ENCODE measurements around the gene UBQLN4. TPM values are rescaled to one million over a fixed set of nuclear protein-coding genes. Genes with fewer than 3 reads are reported as not detected.

Gene UBQLN4
- 18.8 and 26.5 TPM in 2 replicates for total RNA-seq (2014; rRNA removed; shearing (Covaris generic))

GRCh38 chr1:156053768-156054499, at the start of gene UBQLN4:
Gene UBQLN4, minus strand, starts transcription at chr1:156053798. Its CDS starts 97 bp downstream, at chr1:156053701.
- DNase-seq (ENCODE audit: low read depth), result peak; percentile 75

- DNase-seq (ENCODE audit: low read depth), result peak; percentile 51
Measured at GRCh38 chr1:156102633-156103511, 49.3 kb upstream of the UBQLN4 start.

- no peak for DNase-seq (ENCODE audit: low read depth)
Measured at GRCh38 chr1:156101880-156102279, 48.3 kb upstream of the UBQLN4 start.

GRCh38 chr1:156100205-156100995, 46.8 kb upstream of the UBQLN4 start:
- DNase-seq (ENCODE audit: low read depth), result no peak

GRCh38 chr1:156099282-156099681, 45.7 kb upstream of the UBQLN4 start:
- no peak for DNase-seq (ENCODE audit: low read depth)

GRCh38 chr1:156098784-156099183, 45.2 kb upstream of the UBQLN4 start:
- DNase-seq (ENCODE audit: low read depth), result no peak

- no peak for DNase-seq (ENCODE audit: low read depth)
Measured at GRCh38 chr1:156097499-156098178, 44.0 kb upstream of the UBQLN4 start.

GRCh38 chr1:156096640-156097391, 43.2 kb upstream of the UBQLN4 start:
- peak; percentile 94 for DNase-seq (ENCODE audit: low read depth)

GRCh38 chr1:156095906-156096508, 42.4 kb upstream of the UBQLN4 start:
- no peak for DNase-seq (ENCODE audit: low read depth)

GRCh38 chr1:156091610-156092009, 38.0 kb upstream of the UBQLN4 start:
- no peak for DNase-seq (ENCODE audit: low read depth)

GRCh38 chr1:156090840-156091188, 37.2 kb upstream of the UBQLN4 start:
- DNase-seq (ENCODE audit: low read depth), result peak; percentile 84

GRCh38 chr1:156090138-156090839, 36.7 kb upstream of the UBQLN4 start:
- no peak for DNase-seq (ENCODE audit: low read depth)

- no peak for DNase-seq (ENCODE audit: low read depth)
Measured at GRCh38 chr1:156089704-156090103, 36.1 kb upstream of the UBQLN4 start.

GRCh38 chr1:156086256-156086662, 32.7 kb upstream of the UBQLN4 start:
- peak; percentile 82 for DNase-seq (ENCODE audit: low read depth)

- no peak for DNase-seq (ENCODE audit: low read depth)
Measured at GRCh38 chr1:156083800-156084790, 30.5 kb upstream of the UBQLN4 start.

GRCh38 chr1:156082309-156083091, 28.9 kb upstream of the UBQLN4 start, which contains the start of gene MEX3A:
Gene MEX3A, minus strand, starts transcription at chr1:156082465. Its CDS starts 467 bp downstream, at chr1:156081998.
- peak; percentile 72 for DNase-seq (ENCODE audit: low read depth)

- no peak for DNase-seq (ENCODE audit: low read depth)
Measured at GRCh38 chr1:156081917-156082308, 28.3 kb upstream of the UBQLN4 start.
